K562 (cell line): ENCODE measurements around the gene HIPK1. TPM values are rescaled to one million over a fixed set of nuclear protein-coding genes. Genes with fewer than 3 reads are reported as not detected.

Source experiments
- ATAC-seq: fragments of 200-7000 bp; cut with Tn5 transposase; 3 replicates; pipeline ENCODE4 v1.9.1; 2020; ENCODE audit warnings: moderate library complexity
- BruUV-seq: library from RNA; stranded (reverse); fragments of 400-500 nt; replicated peaks from 2 replicates; lab custom pipeline; 2021; lab: Mats Ljungman, UMichigan
- CTCF ChIA-PET: fragments of 300-600 bp; formaldehyde crosslinking; extraction: SDS; loops from one replicate; lab custom pipeline; 2021; ENCODE audit warnings: low intra/inter-chr PET ratio; lab: Yijun Ruan, JAX
- POLR2A ChIA-PET: fragments of 300-600, 350-650 bp; sonication (Branson Sonifier 250); formaldehyde crosslinking; extraction: SDS; loops from one replicate; lab custom pipeline; 2021; ENCODE audit warnings: antibody characterized with exemption, inconsistent platforms; lab: Yijun Ruan, JAX
- DNase-seq, 4 experiments: peaks; one replicate each; pipeline versions ENCODE4 v3.0.0 to v3.0.0-alpha.2; 2011 to 2018; ENCODE audit warnings: low spot score in 3 of 4, mixed read lengths in 3 of 4; ENCODE audit errors: extremely low read depth in 1 of 4
- FAIRE-seq: peaks from 2 replicates; lab custom pipeline; 2011; peaks lifted over from hg19 to GRCh38; lab: Jason Lieb, UNC
- H2AFZ ChIP-seq: 2 replicates; pipeline ENCODE4 v1.6.0; 2011; ENCODE audit warnings: low read depth, low read length, control low read depth, inconsistent platforms
- H3K27ac ChIP-seq: fragments of 200-600 bp; 3 replicates; pipeline ENCODE4 v1.8.0; 2011; ENCODE audit warnings: low read depth, mild to moderate bottlenecking, control low read depth, inconsistent platforms, low read length, moderate library complexity, mixed read lengths; ENCODE audit errors: extremely low read depth
- H3K27me3 ChIP-seq, 2 experiments: fragments of 300-600 bp in 1 of 2; 2 replicates in 1 of 2; 3 replicates in 1 of 2; pipeline versions ENCODE4 v1.6.0 to v1.8.0; 2011; ENCODE audit warnings: inconsistent platforms in 2 of 2, low read length in 2 of 2, mild to moderate bottlenecking in 1 of 2, mixed read lengths in 1 of 2, moderate library complexity in 1 of 2; ENCODE audit not compliant: control insufficient read depth in 2 of 2, insufficient read depth in 2 of 2
- H3K36me3 ChIP-seq: fragments of 300-600 bp; 3 replicates; pipeline ENCODE4 v1.8.0; 2011; ENCODE audit warnings: mild to moderate bottlenecking, low read length, inconsistent platforms; ENCODE audit not compliant: control insufficient read depth, insufficient read depth
- H3K4me1 ChIP-seq, 2 experiments: fragments of 200-600 bp in 1 of 2; replicated peaks in 1 of 2; 2 replicates in 1 of 2; 3 replicates in 1 of 2; pipeline versions ENCODE4 v1.5.1 to v1.8.0; 2011; ENCODE audit warnings: inconsistent platforms in 2 of 2, low read length in 2 of 2, mild to moderate bottlenecking in 1 of 2, mixed read lengths in 1 of 2, moderate library complexity in 1 of 2; ENCODE audit not compliant: control insufficient read depth in 2 of 2, insufficient read depth in 2 of 2
- H3K4me2 ChIP-seq: 2 replicates; pipeline ENCODE4 v1.6.1; 2011; ENCODE audit warnings: low read length, control low read depth, inconsistent platforms, mixed read lengths; ENCODE audit not compliant: insufficient read depth
- H3K4me3 ChIP-seq: fragments of 200-600 bp; sonication (generic), shearing (Covaris generic); 2 replicates; pipeline ENCODE4 v1.5.1; 2016; ENCODE audit warnings: control low read depth, inconsistent platforms
- H3K79me2 ChIP-seq: fragments of 200-600 bp; 3 replicates; pipeline ENCODE4 v1.8.0; 2011; ENCODE audit warnings: low read length, inconsistent platforms; ENCODE audit not compliant: control insufficient read depth, insufficient read depth
- H3K9ac ChIP-seq, 2 experiments: 2 replicates each; pipeline versions ENCODE4 v1.6.0 to v1.6.1; 2011; ENCODE audit warnings: low read depth in 2 of 2, low read length in 2 of 2, control low read depth in 1 of 2, inconsistent platforms in 1 of 2, mild to moderate bottlenecking in 1 of 2, mixed read lengths in 1 of 2; ENCODE audit not compliant: insufficient read depth in 1 of 2
- H3K9me1 ChIP-seq: one replicate; pipeline ENCODE4 v1.6.0; 2011; ENCODE audit warnings: inconsistent platforms, mild to moderate bottlenecking, low read length, moderate library complexity; ENCODE audit not compliant: control insufficient read depth, insufficient read depth
- H3K9me3 ChIP-seq: replicated peaks from 2 replicates; pipeline ENCODE4 v1.5.1; 2011; ENCODE audit warnings: low read depth, low read length, inconsistent platforms; ENCODE audit not compliant: control insufficient read depth, insufficient read depth
- H4K20me1 ChIP-seq: replicated peaks from 2 replicates; pipeline ENCODE4 v1.6.1; 2011; ENCODE audit warnings: low read length, inconsistent platforms, mixed read lengths; ENCODE audit not compliant: control insufficient read depth, insufficient read depth
- ARHGAP35 ChIP-seq: fragments of 450-650 bp; IDR thresholded peaks from 2 replicates; pipeline ENCODE4 v1.6.1; 2018; ENCODE audit not compliant: partially characterized antibody
- E2F6 ChIP-seq, 2 experiments: IDR thresholded peaks; 2 replicates each; pipeline ENCODE4 v1.6.1; 2011; ENCODE audit warnings: borderline replicate concordance in 1 of 2, control low read depth in 1 of 2, low read depth in 1 of 2, low read length in 1 of 2, mild to moderate bottlenecking in 1 of 2, mixed read lengths in 1 of 2, moderate library complexity in 1 of 2; ENCODE audit not compliant: insufficient read depth in 1 of 2, insufficient read length in 1 of 2, poor library complexity in 1 of 2, severe bottlenecking in 1 of 2; ENCODE audit errors: extremely low read depth in 1 of 2
- WGBS: fragments of 100-300 bp; shearing (Covaris generic); methylation state at CpG from one replicate; pipeline ENCODE4 v1.1.6; 2016; ENCODE audit warnings: low coverage, mixed read lengths; ENCODE audit not compliant: insufficient coverage; ENCODE audit errors: missing lambda C conversion rate; 5-methylcytosine and 5-hydroxymethylcytosine counted together
- in situ Hi-C: fragments of 300-500 bp; cut with MboI; formaldehyde crosslinking; loops from 4 replicates; pipeline ENCODE4 v1.15.0; 2018; ENCODE audit warnings: inconsistent platforms, mixed read lengths
- intact Hi-C: fragments of 100-400 bp; cut with micrococcal nuclease; formaldehyde crosslinking; loops from 2 replicates; pipeline ENCODE4 v1.14.2; 2022
- polyA plus RNA-seq, 8 experiments: library from polyadenylated mRNA; depleted of rRNA in 4 of 8; stranded (reverse) in 5 of 8; unstranded in 3 of 8; fragments of >200 nt; fragmentation: Nextera tagmentation in 2 of 8; fragmentation: Illumina TruSeq in 1 of 8; extraction: Ambion mirVana in 2 of 8; extraction: Trizol in 1 of 8; gene quantifications; 2 replicates each; pipeline versions ENCODE4 v1.2.1 to v1.2.3, GENCODE V29; 2011 to 2014; ENCODE audit warnings: inconsistent platforms in 1 of 8, missing spikeins in 1 of 8
- total RNA-seq, 7 experiments: library from RNA; depleted of rRNA in 6 of 7; stranded (reverse); fragments of >200 nt in 6 of 7; fragmentation: Illumina TruSeq in 2 of 7; extraction: Trizol in 2 of 7; gene quantifications; 2 replicates each; pipeline versions ENCODE4 v1.2.1 to v1.2.3, GENCODE V29; 2011 to 2021; ENCODE audit warnings: low replicate concordance in 1 of 7
- TF ChIP-seq, protein P1 (sequence below): sonication (generic); formaldehyde crosslinking; IDR thresholded peaks from 2 replicates; pipeline ENCODE4 v1.8.1; 2023; ENCODE audit warnings: mild to moderate bottlenecking, missing genetic modification reagents, moderate library complexity

Gene HIPK1
- total and polyA plus RNA-seq, 9 of the 15 experiments (the other 6 are each of a cell fraction or from before 2014, with no cell fraction given): 10.0 to 57.9 (median 29.6) TPM

DNA sequence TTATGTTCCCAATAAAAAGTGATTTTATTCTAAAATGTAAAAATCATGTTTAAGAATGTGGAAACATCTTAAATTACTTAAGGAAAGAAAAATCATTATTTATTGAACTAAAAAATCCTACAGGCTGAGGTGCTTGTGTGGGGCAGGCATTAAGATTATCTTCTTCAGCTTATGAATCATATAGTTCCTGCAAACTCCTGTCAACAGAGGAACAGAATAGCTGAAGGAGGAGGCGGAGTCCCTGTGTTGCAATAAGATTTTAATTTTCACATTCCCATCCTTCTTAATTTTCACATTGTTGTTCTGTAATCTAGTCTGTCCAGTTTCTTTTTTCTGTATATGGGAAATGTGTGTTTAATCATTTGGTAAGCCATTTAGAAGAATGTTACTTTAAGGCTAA lies 29.6 kb downstream of the HIPK1 start:
- FAIRE-seq (no peak), DNase-seq (no peak), ATAC-seq (no peak)
- H2AFZ ChIP-seq: no peak overlapping the region
- no peak overlapping the region for H3K27ac ChIP-seq
- ChIA-PET POLR2A (interaction anchor here (0.7 kb wide), 1 partner anchor 19 kb away, joined by 3 read pairs; no protein-coding TSS in a partner anchor), CTCF (no interaction called here)
- H3K4me1 ChIP-seq: no peaks in the 10 kb centered on the region
- no peaks in the 10 kb centered on the region for H3K27me3 ChIP-seq
- intact Hi-C loops (no loop called here), in situ Hi-C loops (no loop called here)
- no peak overlapping the region for H3K4me2 ChIP-seq
- no peak overlapping the region for H3K4me3 ChIP-seq
- H3K9ac ChIP-seq: no peak overlapping the region
- H3K36me3 ChIP-seq: peaks cover 90% of the 10 kb centered on the region
- no peaks in the 10 kb centered on the region for H3K9me1 ChIP-seq
- BruUV-seq: no TSS peak
- H3K79me2 ChIP-seq: no peaks in the 10 kb centered on the region; the same call in 2 of the 3 replicates
- 100% methylated on average over 1 of the region's 1 CpG for WGBS
- TF ChIP-seq E2F6 (IDR thresholded peaks at IDR 0.05; ENCODE audit: borderline replicate concordance in 1 of 2, extremely low read depth in 1 of 2, insufficient read depth in 1 of 2, insufficient read length in 1 of 2, low read depth in 1 of 2, low read length in 1 of 2, poor library complexity in 1 of 2, severe bottlenecking in 1 of 2): no peak
- no peak for TF ChIP-seq ARHGAP35
- TF ChIP-seq, protein P1, sequence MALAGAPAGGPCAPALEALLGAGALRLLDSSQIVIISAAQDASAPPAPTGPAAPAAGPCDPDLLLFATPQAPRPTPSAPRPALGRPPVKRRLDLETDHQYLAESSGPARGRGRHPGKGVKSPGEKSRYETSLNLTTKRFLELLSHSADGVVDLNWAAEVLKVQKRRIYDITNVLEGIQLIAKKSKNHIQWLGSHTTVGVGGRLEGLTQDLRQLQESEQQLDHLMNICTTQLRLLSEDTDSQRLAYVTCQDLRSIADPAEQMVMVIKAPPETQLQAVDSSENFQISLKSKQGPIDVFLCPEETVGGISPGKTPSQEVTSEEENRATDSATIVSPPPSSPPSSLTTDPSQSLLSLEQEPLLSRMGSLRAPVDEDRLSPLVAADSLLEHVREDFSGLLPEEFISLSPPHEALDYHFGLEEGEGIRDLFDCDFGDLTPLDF (CRISPR knock-in tag): no peak
- no peaks in the 10 kb centered on the region for H4K20me1 ChIP-seq
- H3K9me3 ChIP-seq: no peaks in the 10 kb centered on the region
